Epithelial cell of esophagus (primary cell): ENCODE results near the gene DMAC2.
"Not testable (repeated sequence)": the region's sequence is repeated elsewhere in the genome, so short reads cannot be mapped to it uniquely, and the experiment has no call there.

Experiments
- DNase-seq: peaks from one replicate; pipeline ENCODE4 v3.0.0; 2010; ENCODE audit warnings: low read depth
- H3K4me3 ChIP-seq: 2 replicates; pipeline ENCODE4 v1.5.1; 2011; ENCODE audit warnings: mild to moderate bottlenecking, low read length, control low read depth
- TF ChIP-seq, protein P1 (sequence below): IDR thresholded peaks from 2 replicates; pipeline ENCODE4 v1.5.1; 2011; ENCODE audit warnings: low read depth, mild to moderate bottlenecking, low read length, control low read depth, inconsistent platforms; ENCODE audit not compliant: insufficient read depth; ENCODE audit errors: missing control alignments

The DMAC2 gene

DNA sequence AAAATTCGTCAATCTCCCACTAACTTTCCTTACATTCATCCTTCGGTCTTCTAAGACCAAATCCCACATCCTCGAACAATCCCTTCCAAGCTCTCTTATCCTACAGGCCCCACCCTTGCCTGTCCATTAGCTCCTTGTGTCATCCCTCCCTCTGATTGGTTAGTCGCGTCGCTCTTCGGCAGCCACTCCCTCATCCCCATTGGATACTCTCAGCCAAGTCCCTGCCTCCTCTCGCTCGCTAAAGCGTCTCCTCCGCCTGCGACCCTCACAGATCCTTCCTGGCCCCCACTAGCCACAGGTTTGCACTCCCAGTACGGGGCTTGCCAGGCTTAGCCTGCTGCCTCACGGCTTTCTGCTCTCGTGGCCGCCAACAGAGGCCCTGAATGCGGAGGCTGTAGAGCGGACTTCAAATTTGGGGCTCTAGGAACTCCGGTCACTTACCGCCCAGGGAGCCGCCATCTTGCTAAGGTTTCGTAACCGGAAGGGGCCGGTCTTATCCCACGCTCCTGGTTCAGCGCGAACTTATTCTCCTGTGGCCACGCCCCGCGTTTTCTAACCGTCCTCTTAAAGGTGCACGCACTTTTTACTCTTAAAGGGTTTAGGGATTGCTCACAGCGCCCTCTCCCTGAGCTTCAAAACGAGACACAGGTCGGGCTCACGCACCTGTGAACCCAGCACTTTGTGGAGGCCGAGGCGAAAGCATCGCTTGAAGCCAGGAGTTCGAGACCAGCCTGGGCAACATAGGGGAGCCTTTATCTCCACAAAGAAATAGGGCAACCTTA, at the start of gene DMAC2:
Gene DMAC2 (minus strand): TSS at position 472 of the 782 bp plus-strand sequence. CDS start 13 bp downstream, at position 459.
- DNase-seq, result peak; percentile 100
- TF ChIP-seq, protein P1, sequence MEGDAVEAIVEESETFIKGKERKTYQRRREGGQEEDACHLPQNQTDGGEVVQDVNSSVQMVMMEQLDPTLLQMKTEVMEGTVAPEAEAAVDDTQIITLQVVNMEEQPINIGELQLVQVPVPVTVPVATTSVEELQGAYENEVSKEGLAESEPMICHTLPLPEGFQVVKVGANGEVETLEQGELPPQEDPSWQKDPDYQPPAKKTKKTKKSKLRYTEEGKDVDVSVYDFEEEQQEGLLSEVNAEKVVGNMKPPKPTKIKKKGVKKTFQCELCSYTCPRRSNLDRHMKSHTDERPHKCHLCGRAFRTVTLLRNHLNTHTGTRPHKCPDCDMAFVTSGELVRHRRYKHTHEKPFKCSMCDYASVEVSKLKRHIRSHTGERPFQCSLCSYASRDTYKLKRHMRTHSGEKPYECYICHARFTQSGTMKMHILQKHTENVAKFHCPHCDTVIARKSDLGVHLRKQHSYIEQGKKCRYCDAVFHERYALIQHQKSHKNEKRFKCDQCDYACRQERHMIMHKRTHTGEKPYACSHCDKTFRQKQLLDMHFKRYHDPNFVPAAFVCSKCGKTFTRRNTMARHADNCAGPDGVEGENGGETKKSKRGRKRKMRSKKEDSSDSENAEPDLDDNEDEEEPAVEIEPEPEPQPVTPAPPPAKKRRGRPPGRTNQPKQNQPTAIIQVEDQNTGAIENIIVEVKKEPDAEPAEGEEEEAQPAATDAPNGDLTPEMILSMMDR, result peak; percentile 59
- peak within 1 kb of the TSS; percentile 89 for H3K4me3 ChIP-seq

DNA sequence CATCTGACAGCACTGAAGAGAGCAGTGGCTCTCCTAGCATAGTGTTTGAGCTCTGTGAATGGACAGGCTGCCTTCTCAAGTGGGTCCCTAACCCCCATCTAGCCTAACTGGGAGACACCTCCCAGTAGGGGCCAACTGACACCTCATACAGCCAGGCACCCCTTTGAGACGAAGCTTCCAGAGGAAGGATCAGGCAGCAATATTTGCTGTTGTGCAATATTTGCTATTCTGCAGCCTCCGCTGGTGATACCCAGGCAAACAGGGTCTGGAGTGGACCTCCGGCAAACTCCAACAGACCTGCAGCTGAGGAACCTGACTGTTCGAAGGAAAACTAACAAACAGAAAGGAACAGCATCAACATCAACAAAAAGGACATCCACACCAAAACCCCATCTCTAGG, 47.2 kb upstream of the DMAC2 start:
- DNase-seq, H3K4me3 ChIP-seq: not testable (repeated sequence)

GRCh38 chr19:41484822-41485221, 45.1 kb upstream of the DMAC2 start:
- H3K4me3 ChIP-seq, result no peak overlapping the region
- TF ChIP-seq, protein P1, result no peak
- DNase-seq, result no peak

DNA sequence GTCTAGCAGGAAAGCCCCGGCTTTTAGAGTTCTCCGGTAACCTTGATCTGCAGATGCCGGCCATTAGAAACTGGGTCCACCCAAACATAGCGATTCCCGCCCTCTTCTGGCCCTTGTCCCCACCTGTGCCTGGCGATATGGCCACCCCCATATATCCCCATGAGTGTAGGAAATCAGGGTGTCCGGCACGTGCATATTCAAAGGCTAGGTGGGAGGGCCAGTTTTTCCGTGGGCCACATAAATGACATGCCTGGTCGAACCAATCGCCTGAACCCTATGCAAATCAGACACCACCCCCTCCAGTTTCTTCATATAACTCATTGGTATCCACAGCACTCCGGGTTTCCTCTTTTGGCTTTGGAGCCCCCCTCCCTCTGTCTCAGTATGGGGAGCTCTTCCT, 40.6 kb upstream of the DMAC2 start:
- TF ChIP-seq, protein P1, result no peak
- no peak for DNase-seq

GRCh38 chr19:41479757-41480191, 40.1 kb upstream of the DMAC2 start:
- DNase-seq, result peak; percentile 66

More for the DNA sequence above, 40.6 kb upstream of the DMAC2 start:
- no peak overlapping the region for H3K4me3 ChIP-seq

DNA sequence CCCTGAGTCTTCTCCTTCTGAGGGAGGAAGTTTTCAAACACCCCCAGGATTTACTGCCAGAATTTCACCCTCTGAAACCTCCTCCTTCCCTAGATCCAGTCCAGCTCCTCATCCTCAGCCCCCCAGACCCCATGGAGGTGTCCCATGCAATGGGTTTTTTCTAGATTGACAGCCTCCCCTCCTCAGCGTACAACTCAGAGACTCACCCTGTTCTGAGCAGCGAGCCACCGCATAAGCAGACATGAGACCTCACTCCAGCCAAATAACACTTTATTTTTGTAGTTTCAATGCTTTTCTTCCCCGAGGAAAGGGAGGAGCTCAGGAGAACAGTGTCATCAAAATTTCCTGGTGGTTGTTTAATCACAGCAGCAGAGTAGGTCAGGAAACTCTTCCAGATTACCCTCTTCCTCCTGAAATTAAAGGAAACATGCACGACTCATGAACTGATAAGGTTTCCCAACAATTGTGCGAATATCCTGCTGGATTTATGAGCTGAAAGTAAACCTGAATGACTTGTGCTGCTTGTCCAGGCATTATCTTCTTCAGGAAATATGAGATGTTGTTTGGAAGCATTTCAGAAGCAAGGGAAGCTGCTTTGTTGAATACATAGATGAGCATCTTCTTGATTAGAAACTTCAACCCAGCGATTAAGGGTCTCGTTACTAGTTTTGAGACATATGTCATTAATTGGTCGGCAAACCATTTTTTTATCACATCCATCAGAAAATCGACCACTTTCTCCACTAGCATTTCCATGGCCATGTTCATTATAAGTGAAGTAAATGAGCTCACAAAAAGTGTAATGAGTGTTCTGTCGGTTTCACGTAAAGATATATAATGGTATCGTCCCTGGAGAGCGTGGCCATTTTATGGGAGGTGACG, 39.4 kb upstream of the DMAC2 start:
- H3K4me3 ChIP-seq, result no peak overlapping the region
- TF ChIP-seq, protein P1, result no peak
- no peak for DNase-seq

More at GRCh38 chr19:41479757-41480191, 40.1 kb upstream of the DMAC2 start:
- TF ChIP-seq, protein P1, result no peak
- no peak overlapping the region for H3K4me3 ChIP-seq

- TF ChIP-seq, protein P1, result no peak
- no peak overlapping the region for H3K4me3 ChIP-seq
- no peak for DNase-seq
Observed at GRCh38 chr19:41478171-41478570, 38.5 kb upstream of the DMAC2 start.
